ENCODE results near the gene NADK.

The NADK gene

DNA sequence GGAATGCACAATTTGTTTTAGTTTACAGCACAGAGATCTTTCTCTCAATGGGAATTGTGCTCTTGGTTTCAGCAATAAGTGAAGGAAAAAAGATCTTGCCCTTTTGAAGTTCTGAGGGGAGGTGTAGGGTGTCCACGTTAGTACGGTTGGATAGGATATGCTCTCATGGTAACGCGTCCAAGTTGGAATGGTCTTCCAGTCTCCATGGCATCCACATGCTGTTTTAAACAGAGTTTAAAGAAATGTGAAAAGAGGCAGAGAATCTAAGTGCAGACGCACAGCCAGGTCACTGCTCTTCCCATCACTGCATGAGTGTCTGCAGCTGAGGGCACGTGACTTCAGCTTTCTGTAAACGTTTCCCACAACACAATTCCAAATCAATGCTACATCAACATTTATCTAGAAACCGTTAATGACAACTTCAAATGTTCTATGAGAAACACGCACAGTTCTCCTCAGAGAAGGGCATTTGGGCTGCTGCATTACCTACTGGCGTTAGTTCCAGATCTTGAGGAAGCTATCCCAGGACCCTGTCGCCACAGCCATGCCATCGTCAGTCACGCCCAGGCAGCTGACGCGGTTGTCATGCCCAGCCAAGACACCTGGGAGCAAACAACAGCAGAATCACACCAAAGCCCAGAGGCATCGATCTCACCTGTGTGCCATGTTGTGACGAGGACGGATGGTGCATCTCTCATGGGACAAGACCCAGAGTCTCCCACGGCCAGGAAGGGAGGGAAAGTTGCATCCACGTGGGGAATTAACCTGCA lies 8.8 kb upstream of the NADK start:
- DNase-seq: no peak

DNA sequence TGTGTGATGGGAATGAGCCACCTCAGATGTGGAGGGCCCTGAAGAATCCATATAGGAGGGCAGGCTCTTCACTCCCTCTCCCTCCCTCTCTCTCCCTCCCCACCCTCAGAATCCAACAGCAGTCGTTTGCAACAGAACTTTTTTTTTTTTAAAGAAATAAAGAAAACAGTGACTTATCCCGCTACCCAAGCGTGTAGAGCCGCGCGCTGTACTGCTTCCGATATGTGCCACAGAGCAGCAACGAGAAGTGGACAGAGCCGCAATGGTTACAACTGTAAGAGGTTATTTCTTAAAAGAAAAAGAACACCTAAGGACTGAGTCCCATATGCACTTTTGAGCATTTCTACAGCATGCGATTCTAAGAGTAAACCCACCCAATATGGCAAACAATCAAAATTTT lies 7.4 kb upstream of the NADK start:
- no peak for DNase-seq

DNA sequence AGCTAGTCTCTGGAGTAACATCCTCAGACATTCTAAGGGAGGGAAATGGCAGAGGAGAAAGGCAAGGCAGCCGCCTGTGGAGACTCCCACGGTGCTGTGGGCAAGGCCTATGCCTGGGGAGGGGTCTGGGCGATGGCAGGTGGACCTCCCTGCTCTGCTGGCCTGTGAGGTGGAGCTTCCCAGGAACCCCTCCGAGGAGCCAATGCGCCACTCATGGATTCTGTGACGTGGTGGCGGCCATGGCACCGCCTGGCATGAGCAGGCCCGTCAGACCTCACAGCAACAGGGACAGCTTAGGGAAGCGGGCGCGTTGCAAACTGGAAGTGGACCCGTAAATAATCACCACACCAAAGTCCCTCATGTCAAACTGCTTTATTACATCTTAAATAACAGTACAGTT lies 6.7 kb upstream of the NADK start:
- DNase-seq: no peak

DNA sequence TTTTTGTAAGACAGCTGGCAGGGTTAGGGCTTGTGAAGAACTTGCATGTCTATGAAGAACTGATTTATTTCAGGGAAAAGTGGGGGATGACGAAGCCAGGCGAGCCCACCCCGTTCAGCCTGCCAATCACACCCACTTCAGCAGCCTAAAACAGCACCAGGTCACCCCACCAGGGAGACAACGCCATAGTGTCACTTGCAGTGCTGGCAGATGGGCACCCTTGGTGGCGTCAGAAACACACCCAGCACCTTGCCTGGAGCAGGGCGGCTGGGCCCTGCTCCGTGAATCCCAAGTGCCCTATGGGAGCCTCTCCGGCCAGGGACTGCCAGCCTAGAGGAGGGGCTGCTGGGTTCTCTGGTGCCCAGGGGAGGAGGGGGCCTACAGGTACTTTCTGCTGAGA lies 5.0 kb upstream of the NADK start:
- DNase-seq: no peak

DNA sequence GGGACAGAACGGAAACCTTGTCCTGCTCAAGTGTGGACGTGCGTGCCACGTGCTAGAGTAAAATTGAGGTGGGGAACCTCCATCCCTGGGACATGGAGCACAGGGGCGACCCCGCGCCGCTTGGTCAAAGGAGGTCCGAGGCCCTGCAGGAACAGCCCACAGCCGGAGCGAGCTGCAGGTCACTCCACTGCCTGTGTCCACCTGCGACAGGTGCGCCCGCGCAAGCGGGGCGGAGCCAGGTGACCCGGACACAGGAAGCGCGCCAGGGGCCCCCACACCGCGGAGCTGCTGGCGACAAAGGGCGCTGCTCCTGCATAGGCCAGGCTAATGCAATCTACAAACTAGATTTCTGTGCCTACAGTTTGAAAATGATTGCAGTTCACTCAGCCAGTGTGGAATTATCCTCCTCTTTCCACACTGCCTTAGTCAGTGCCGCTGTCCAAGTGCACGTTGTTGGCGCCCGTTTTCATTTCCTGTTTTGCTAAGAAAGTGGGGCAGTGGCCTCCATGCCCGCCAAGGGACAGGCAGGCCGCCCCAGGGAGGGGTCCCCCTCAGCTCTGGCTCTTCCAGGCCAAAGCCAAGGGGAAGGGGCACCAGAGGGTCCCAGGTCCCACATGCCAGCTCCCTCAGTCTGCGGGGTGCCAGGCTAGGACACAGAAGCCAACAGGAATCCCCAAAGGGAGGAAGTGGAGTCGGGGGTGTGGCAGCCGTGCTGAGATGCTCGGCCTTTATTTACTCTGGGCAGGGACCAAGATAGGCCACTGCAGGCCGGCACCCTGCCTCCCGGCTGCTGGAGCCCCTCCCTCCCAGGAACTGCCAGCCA lies 4.3 kb upstream of the NADK start:
- peak; percentile 29 for DNase-seq

DNA sequence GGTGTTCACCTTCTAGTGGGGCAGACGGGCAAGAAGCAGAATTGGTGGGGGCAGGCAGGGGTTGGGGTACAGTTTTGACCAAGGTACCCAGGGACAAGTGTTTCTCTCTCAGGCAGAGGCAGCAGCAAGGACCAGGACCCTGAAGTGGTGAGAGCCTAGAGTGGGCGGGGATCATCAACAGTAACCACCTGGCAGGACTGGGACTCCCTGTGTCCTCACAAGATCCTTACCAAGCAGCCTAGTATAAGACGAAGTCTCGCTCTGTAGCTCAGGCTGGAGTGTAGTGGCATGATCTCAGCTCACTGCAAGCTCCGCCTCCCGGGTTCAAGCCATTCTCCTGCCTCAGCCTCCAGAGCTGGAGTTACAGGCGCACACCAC lies 3.2 kb upstream of the NADK start:
- no peak for DNase-seq

DNA sequence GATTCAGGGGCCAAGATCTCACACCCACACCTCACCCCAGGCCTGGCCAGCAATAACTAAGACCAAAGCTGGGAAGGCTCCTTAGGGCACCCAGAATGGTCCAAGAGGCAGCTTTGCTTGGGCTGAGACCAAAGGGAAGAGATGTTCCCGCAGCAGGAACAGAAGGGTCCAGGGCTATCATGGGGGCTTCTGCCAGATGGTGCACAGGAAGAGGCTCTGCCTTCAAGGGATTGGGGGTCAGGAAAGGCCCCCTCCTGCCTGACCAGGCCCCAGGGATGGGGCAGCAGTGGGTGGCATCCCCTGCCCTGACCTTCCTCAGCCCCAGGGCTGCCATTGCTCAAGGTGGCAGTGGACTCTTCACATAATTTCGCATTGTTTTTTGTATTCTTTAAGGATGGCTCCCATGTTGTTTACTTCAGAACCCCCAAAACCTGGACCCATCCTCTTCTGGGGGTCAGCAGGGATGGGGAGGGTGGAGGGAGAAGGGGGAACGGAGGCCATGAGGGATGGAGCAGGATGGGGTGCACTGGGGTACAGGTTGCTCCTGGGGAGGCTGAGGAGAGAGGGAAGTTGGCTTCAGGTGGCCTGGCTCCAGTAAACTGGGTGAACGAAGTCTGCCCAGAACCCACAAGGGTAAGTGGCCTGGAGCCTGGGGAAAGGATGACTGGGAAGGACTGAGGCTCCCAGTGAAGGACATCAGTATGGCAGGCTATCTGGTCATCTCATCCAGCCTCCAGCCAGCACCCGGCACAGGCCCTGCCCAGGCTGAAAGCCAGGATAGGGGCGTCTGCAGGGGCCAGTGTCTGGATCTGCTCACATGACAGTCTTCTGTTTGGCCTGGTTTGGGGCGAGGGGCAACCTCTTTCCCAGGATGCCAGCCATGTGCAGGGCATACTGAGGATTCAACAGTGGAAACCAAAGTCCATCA lies 2.6 kb upstream of the NADK start:
- no peak for DNase-seq

DNA sequence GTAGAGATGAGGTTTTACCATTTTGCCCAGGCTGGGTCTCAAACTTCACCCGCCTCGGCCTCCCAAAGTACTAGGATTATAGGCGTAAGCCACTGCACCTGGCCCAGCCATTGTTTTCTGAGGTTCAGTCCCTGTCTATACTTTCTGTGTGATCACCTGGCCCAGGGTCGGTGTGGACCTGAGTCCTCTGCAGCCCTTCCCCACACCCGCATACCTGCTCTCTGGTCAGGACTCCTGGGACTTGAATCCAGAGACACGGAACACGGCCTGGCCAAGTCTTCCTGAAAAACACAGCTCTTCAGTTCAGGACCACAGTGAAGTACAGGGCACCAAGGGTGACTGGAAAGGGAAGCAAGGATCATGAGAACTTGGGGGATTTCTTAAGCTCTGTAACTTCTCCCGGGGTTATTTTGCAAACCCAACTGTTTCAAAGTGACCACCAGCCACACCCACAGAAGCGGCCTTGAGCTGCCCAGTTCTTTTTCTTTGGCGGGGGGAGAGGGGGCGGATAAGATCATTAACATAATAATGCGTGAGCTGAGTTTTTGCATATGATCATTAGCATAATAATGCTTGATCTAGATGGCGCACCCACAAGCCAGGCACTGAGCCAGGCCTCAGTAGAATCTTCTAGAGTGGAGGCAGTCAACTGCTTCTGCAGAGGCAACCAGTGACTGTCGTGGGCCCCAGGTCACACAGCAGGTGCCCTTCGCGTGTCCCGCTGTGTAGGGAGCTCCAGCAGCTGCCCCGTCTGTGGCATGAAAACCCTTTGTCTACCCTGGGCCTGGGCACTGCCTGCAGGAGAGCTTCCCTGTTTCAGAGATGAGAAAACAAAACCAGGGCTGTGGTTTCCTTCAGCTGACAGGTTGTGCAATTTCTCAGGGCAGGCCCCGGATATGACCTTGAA lies 1.7 kb upstream of the NADK start:
- DNase-seq: peak; percentile 63

DNA sequence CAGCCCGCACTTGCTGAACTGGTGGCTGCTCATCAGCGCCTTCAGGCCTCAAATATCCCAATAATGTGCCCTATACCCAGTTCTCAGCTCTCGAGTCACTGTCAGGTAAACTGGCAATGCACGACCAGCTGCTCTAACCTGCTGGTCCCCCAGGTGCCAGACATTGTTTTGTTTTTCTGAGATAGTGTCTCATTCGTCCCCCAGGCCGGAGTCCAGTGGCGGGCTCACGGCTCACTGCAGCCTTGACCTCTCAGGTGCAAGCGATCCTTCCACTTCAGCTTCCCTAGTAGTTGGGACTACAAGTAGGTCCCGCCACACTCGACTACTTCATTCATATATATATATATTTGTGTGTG lies 1.0 kb upstream of the NADK start:
- no peak for DNase-seq

DNA sequence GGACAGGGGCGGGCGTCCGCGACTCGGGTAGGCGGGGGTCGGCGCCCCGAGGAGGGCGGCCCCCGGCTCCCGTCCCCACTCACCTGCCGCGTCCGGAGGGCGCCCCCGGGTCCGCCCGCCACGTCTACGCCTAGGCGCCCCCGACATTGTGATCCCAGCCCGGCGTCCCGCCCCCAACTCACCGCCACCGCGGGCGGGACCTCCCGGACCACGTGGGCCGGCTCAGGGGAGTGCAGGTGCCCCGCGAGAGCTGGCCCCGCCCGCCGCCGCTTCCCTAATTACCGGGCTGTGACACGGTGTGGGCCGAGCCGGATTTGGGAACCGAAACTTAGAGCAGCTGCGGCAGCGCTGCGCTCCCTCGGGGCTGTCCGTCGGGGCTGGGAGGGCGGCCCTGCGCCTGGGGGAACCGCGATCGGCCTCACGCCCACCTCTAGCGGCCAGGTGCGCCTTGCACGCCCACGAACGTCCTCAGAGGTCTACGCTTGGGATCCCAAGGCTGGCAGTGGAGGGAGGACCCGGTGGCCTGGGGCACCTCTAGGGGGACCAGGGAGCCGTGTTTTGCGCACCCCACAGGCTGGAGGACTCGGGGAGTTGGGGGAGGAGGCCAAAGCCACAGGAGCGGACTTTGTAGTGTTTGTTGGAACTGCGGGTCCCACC lies 521 bp upstream of the NADK start:
- peak; percentile 88 for DNase-seq

DNA sequence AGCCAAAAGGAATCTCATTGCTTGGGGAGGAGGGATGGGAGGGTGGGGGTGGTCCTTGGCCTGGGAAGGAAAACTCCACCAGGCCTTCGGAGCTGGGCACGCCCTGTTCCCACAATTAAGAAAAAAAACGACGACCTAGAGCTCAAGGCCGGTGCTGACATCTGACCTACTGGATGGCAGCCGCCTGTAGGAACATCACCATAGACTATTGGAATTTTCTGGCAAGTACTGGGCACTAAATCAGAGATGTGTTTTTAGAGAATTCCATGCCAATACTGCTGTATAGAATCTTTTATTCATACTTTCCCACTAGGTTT lies 729 bp downstream of the NADK start:
- no peak for DNase-seq

DNA sequence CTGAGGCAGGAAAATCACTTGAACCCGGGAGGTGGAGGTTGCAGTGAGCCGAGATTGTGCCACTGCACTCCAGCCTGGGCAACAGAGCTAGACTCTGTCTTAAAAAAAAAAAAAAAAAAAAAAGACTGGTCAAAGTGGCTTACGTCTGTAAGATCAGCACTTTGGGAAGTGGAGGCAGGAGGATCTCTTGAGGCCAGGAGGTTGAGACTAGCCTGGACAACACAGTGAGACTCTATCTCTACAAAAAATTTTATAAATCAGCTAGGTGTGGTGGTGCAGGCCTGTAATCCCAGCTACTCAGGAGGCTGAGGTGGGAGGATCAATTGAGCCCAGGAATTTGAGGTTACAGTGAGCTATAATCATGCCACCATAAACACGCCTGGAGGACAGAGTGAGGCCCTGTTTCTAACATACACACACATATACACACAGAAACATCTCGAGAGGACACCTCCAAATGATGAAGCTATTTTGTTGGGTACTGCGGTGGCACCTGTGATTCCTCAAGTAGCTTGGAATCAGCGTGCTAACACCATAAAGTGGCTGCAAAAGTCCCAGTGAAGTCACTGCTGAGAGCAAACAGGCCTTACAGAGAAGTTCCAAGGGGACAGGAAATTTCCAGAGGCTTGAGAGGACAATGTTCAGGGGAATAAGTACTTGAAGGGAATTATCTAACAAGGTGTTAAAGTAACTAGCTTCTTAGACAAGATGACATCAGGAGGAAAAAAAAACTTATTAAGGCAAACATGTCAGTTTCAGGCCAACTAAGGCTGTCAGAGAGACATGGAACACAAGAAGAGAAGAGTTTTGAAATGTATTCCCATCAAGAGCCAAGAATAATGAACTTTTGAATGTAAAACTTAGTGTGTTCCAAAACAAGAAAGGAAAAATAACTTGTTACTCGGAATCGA lies 1.3 kb downstream of the NADK start:
- DNase-seq: no peak

DNA sequence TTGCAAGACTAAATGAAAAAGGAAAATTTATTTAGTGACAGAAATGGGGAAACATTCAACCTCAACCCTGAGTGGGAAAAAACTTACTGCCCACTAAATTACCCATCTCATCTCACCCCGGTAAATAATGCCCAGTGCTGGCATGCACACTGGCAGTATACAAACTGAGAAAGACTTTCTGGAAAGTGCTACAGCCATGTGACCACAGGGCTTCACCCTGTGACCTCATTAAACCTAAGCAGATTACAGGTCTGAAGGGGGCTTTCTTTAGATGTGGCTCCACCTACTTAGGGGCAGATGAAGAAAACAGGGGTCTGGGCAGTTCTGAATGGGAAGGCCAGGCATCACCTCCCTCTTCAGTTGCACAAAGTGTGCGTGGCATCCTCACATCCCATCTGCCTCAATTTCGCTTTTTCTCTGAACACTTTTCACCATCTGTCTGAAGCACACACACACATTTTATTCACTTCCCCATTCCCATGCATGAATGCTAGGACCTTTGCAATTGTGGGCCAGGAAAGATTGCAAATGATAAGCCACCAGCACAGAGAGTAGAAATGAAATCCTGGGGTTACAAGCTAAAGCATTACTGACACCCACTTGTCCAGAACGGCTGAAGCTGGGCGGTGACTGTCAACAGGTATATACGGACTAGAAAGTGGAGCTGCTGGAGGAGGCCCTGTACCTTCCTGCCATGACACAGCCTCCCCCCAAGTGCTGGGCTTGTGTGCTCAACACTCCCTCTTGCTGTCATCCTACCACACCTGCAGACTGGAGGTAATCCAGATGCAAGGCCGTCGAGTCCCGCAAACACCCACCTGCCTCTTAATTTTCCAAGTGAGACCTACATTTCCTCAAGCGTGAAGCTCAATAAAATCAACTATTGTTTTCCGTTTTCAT lies 2.7 kb downstream of the NADK start:
- no peak for DNase-seq

DNA sequence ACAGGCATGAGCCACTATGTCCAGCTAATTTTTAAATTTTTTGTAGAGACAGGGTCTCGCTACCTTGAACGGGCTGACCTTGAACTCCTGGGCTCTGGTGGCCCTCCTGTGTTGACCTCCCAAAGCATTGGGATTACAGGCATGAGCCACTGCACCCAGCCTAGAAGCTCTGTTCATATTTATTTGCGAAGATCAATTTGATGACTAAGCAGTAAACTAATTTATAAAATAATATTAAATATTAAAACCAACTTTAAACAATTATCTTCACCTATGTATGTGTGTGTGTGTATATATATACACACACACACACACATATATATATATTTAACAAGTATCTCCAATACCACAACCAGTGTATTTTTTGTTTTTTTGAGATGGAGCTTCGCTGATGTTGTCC lies 4.4 kb downstream of the NADK start:
- DNase-seq: no peak

DNA sequence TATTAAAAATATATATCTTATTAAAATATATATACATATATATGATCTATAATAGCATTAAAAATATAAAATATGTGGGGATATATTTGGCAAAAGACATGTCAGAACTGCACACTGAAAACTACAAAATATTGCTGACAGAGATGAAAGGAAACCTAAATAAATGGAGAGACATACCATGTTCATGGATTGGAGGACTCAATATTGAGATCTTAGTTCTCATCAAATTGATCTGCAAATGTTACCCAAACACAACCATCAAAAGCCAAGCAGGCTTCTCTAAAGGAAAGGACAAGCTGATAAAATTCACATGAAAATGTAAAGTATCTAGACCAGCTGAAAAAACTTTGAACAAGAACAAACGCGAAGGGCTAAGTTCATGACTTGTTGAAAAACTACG lies 7.2 kb downstream of the NADK start:
- no peak for DNase-seq

DNA sequence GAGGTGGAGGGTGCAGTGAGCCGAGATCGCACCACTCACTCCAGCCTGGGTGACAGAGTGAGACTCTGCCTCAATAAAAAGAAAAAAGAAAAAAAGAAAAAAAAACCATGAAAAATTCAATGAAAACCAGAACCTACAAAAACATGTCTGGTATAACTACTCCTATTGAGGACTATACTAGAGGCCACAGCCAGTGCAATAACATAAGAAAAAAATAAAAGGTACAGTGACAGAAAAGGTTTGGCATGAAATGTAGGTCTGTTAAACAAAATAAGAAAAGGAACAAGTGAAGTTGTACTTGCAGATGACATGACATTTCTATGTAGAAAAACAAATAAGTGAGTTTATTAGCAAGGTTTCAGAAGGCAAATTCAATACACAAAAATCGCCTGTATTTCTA lies 8.2 kb downstream of the NADK start:
- no peak for DNase-seq

DNA sequence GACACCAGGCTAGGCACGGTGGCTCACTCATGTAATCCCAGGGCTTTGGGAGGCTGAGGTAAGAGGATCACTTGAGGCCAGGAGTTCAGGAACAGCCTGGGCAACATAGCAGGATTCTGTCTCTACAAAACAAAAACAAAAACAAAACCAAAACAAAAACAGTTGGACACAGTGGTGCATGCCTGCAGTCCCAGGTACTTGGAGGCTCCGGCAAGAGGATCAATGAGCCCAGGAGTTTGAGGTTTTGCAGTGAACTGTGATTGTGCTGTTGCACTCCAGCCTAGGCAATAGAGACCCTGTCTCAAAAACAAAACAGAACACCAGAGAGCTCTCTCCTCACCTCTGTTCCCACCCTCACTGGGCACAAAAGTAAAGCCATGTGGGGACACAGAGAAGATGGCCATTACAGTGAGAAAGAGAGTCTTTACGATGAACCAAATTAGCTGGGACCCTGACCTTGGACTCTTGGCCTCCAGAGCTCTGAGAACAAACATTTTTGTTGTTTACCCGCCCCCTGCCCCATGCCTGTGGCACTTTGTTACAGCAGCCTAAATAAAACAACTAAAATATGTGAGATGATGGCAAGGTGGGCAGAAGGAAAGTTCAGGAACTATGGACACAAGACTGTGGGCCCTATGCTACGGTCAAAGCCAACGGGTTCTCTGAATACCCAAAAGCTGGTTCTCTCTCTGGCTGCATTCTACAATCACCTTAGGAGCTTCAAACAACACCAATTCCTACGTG lies 9.8 kb downstream of the NADK start:
- DNase-seq: no peak

DNA sequence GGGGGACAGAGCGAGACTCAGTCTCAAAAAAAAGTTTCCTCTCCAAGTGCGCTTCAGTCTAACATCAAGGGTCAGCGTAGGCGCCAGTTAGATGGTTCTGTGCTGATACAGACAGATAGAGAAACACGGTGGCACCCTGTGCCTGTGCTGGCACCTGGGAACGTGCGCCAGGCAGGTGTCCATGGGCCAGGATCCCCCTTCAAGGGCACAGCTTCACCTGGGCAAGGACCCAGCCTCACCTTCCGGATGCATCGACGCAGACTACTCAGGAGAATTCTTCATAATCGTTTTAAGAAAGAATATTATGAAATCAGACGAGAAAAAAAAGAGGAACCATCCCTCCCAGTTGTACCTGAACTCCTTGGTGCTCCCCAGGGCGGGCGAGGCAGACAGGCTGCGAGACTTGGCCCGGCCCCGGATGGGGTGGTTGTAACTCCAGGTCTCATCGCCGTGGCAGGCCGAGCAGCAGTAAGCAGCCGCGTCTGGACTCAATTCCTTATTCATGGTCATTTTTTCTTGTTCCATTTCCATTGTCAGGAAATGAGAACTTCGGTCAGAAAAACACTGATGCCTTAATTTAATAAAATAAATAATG lies 13.3 kb downstream of the NADK start:
- no peak for DNase-seq
